Prostate gland (tissue), 2 donors: ENCODE measurements around the gene L3MBTL4. TPM values are rescaled to one million over a fixed set of nuclear protein-coding genes. Genes with fewer than 3 reads are reported as not detected.

Source experiments
- DNase-seq: peaks from one replicate; pipeline ENCODE4 v3.0.0-alpha.2; 2019; ENCODE audit warnings: low spot score
- H3K27ac ChIP-seq, 2 donors: fragments of 200-600 bp; sonication (generic); 2 replicates each; pipeline ENCODE4 v1.5.1; 2017 to 2019
- H3K27me3 ChIP-seq: fragments of 200-600 bp; sonication (generic); replicated peaks from 2 replicates; pipeline ENCODE4 v1.5.1; 2019; ENCODE audit not compliant: insufficient read depth
- H3K36me3 ChIP-seq, 2 donors: fragments of 200-600 bp; sonication (generic); 1 replicate in 1 of 2; 2 replicates in 1 of 2; pipeline versions ENCODE4 v1.5.1 to v1.8.1; 2017 to 2019
- H3K4me1 ChIP-seq: fragments of 200-600 bp; sonication (generic); replicated peaks from 2 replicates; pipeline ENCODE4 v1.5.1; 2019
- H3K4me3 ChIP-seq, 2 donors: fragments of 200-600 bp; sonication (generic); 2 replicates each; pipeline ENCODE4 v1.5.1; 2017 to 2019
- H3K9me3 ChIP-seq: fragments of 200-600 bp; sonication (generic); 2 replicates; pipeline ENCODE4 v1.5.1; 2017
- POLR2A ChIP-seq: fragments of 450-650 bp; IDR thresholded peaks from one replicate; pipeline ENCODE4 v1.6.1; 2016; ENCODE audit warnings: antibody characterized with exemption, mild to moderate bottlenecking
- POLR2AphosphoS5 ChIP-seq: sonication (generic); formaldehyde crosslinking; IDR thresholded peaks from one replicate; pipeline ENCODE4 v1.6.1; 2017; ENCODE audit warnings: antibody characterized with exemption
- WGBS: methylation state at CpG from one replicate; pipeline ENCODE4 v1.1.5; 2018; 5-methylcytosine and 5-hydroxymethylcytosine counted together
- intact Hi-C: fragments of 100-400 bp; cut with DNase I; formaldehyde crosslinking; loops from one replicate; pipeline ENCODE4 v1.14.2; 2022
- total RNA-seq, 2 donors: library from RNA; depleted of rRNA; stranded (reverse); fragments of >200 nt; gene quantifications; one replicate each; pipeline ENCODE4 v1.1.0, GENCODE V29; 2016
- TF ChIP-seq, protein P1 (sequence below), 4 experiments: fragments of 200-600 bp in 2 of 4; fragments of 450-650 bp in 2 of 4; sonication (generic) in 2 of 4; IDR thresholded peaks; 1 replicate in 3 of 4; 2 replicates in 1 of 4; pipeline ENCODE4 v1.5.1; 2016 to 2019; ENCODE audit warnings: antibody characterized with exemption in 4 of 4, mild to moderate bottlenecking in 2 of 4, moderate library complexity in 2 of 4

Gene L3MBTL4
- total RNA-seq, 2 donors from 2014 or later: 3.5 to 20.5 TPM

DNA sequence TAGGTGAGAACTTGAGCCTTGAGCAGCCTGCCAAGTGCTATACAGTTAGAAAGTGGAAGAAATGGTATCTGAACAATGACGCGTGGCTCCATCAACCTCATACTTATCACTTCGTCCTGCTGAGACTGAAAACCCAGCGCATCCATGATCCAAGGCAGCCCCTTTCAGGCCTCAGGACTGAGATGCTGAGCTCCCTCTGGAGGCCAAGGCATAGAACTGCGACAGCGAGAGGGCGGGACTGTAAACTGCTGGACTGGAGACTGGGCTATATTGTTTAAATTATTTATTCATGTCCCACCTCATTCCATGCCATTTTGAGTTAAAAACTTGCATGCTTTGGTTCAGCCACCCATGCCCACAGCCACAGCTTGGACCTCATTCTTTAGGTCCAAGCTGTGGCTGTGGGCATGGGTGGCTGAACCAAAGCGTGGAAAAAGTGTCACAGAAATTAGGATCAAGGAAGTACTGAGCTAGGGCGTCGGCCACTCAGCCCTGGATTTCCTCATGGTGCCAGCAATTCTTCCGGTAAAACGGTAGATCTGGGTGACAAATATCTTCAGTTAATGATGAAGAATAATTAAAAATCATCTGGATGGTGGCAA is 195.5 kb downstream of the L3MBTL4 start:
- TF ChIP-seq, protein P1, sequence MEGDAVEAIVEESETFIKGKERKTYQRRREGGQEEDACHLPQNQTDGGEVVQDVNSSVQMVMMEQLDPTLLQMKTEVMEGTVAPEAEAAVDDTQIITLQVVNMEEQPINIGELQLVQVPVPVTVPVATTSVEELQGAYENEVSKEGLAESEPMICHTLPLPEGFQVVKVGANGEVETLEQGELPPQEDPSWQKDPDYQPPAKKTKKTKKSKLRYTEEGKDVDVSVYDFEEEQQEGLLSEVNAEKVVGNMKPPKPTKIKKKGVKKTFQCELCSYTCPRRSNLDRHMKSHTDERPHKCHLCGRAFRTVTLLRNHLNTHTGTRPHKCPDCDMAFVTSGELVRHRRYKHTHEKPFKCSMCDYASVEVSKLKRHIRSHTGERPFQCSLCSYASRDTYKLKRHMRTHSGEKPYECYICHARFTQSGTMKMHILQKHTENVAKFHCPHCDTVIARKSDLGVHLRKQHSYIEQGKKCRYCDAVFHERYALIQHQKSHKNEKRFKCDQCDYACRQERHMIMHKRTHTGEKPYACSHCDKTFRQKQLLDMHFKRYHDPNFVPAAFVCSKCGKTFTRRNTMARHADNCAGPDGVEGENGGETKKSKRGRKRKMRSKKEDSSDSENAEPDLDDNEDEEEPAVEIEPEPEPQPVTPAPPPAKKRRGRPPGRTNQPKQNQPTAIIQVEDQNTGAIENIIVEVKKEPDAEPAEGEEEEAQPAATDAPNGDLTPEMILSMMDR (IDR thresholded peaks at IDR 0.05): peak in 3 of 4 experiments; percentile 24 to 31 (median 28)
- TF ChIP-seq POLR2AphosphoS5: no peak
- DNase-seq: no peak

DNA sequence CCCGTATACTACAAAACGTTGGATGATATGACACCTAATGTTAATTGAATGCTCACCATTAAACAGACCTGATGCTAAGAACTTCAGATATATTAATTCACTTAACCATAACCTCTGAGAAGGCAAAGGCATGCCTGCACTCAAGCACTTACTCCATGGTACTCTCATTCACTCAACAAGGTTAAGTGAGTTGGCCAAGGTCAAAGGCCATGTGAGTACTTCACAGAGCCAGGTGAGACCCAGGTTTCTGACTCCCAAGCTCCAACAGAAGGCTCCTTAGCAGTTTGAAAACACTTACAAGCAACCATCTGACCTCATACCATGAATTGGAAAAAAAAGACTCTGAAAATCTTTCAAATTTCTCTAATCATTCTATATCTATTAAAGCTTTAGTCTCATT is 198.8 kb downstream of the L3MBTL4 start:
- Histone ChIP-seq H3K4me1 (no peaks in the 10 kb centered on the region), H3K27me3 (no peaks in the 10 kb centered on the region), H3K27ac (no peak overlapping the region), H3K9me3 (no peaks in the 10 kb centered on the region), H3K36me3 (no peaks in the 10 kb centered on the region), H3K4me3 (no peak overlapping the region)
- DNase-seq: no peak
- intact Hi-C loops: no loop called here
- TF ChIP-seq, protein P1 (IDR thresholded peaks at IDR 0.05): no peak
- no peak for TF ChIP-seq POLR2A
- TF ChIP-seq POLR2AphosphoS5: no peak
- 87% methylated on average over 2 of the region's 2 CpGs for WGBS

More for the DNA sequence above, 195.5 kb downstream of the L3MBTL4 start:
- Histone ChIP-seq H3K4me1 (no peaks in the 10 kb centered on the region), H3K27me3 (no peaks in the 10 kb centered on the region), H3K36me3 (no peaks in the 10 kb centered on the region), H3K27ac (no peak overlapping the region), H3K9me3 (no peaks in the 10 kb centered on the region), H3K4me3 (no peak overlapping the region)
- intact Hi-C loops: no loop called here
- 61% methylated on average over 12 of the region's 12 CpGs for WGBS

DNA sequence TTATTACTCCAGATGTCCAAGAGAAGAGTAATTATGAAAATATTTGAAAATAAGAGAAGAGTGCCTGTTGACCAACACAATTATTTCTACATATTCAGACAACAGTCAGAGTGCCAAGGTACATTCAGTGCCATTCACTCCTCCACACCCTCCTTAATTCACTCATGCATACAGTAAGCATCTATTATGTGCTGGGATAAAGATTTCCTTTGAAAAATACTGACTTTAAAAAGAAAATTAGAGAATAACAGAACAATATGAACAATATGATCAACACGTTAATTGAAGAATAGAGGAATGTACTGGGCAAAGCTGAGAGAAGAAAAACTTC is 203.6 kb downstream of the L3MBTL4 start:
- Histone ChIP-seq H3K4me1 (no peaks in the 10 kb centered on the region), H3K27me3 (no peaks in the 10 kb centered on the region), H3K27ac (no peak overlapping the region), H3K36me3 (no peaks in the 10 kb centered on the region), H3K9me3 (no peaks in the 10 kb centered on the region), H3K4me3 (no peak overlapping the region)
- intact Hi-C loops: no loop called here
- 93% methylated on average over 1 of the region's 1 CpG for WGBS
- no peak for DNase-seq
- TF ChIP-seq POLR2AphosphoS5 (no peak), POLR2A (no peak)
- TF ChIP-seq, protein P1 (IDR thresholded peaks at IDR 0.05): no peak

DNA sequence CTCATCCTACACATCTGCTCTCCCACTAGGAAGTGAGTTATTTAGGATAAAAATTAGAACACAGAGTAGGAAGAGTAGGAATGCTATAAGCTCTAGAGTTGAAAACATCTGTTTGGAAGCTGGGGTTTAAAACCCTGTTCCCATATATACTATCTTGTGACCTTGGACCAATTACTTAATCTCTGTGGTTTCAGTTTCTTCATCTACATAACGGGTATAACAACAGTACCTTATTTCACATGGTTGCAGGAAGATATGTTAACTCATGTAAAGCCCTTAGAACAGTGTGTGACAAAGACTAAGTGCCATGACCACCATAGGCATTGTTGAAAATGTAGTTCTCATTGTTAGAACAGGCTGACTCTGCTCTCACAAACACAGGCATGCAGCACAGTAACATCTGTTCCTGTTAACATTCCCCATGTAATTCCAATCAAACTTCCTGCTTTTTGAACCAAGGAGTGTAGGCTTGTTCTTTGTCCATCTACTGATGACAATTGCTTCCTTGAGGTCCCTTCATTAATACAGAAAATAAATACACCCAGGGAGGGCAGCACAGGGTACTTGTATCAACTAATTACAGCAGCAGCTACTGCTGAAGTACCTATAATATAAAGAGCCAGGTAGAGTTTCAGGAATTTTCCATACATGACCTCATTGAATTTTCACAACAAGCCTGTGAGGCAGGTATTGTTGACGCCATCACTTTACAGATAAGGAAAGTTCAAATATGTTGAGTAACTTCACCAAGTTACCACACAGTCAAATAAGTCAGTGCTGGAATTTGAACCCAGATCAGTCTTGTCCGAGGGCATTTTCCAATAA is 204.2 kb downstream of the L3MBTL4 start:
- Histone ChIP-seq H3K9me3 (no peaks in the 10 kb centered on the region), H3K4me3 (no peak overlapping the region), H3K36me3 (no peaks in the 10 kb centered on the region), H3K4me1 (no peaks in the 10 kb centered on the region), H3K27me3 (no peaks in the 10 kb centered on the region), H3K27ac (no peak overlapping the region)
- DNase-seq: no peak
- intact Hi-C loops: no loop called here
- TF ChIP-seq, protein P1 (IDR thresholded peaks at IDR 0.05): no peak
- TF ChIP-seq POLR2AphosphoS5 (no peak), POLR2A (no peak)
- WGBS: 87% methylated on average over 3 of the region's 3 CpGs

DNA sequence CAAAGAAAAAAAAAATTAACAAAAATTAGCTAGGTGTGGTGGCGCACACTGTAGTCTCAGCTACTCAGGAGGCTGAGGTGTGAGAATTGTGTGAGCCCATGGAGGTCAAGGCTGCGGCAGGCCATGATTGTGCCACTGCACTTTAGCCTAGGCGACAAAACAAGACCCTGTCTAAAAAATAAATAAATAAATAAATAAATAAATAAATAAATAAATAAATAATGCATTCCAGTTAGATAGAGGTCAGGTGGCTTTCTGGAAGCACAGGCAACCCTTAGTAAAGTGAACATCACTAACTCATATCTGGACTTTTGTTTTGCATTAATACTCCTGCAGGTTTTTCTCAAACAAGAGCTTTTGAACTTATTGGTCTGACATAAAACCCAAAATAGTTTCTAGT is 206.8 kb downstream of the L3MBTL4 start:
- no peaks in the 10 kb centered on the region for H3K27me3 ChIP-seq
- intact Hi-C loops: no loop called here
- H3K27ac ChIP-seq: no peak overlapping the region
- H3K36me3 ChIP-seq: no peaks in the 10 kb centered on the region
- no peaks in the 10 kb centered on the region for H3K4me1 ChIP-seq
- WGBS: 97% methylated on average over 3 of the region's 3 CpGs
- H3K9me3 ChIP-seq: no peaks in the 10 kb centered on the region
- DNase-seq: no peak
- TF ChIP-seq POLR2AphosphoS5 (no peak), POLR2A (no peak)
- TF ChIP-seq, protein P1 (IDR thresholded peaks at IDR 0.05): no peak
- no peak overlapping the region for H3K4me3 ChIP-seq
